ENCODE measurements around the gene USP31. TPM values are rescaled to one million over a fixed set of nuclear protein-coding genes. Genes with fewer than 3 reads are reported as not detected.

The USP31 gene
- total and polyA plus RNA-seq, 2 donors from 2014 or later = 3.5 to 19.7 TPM

GRCh38 chr16:23134274-23134673, 15.0 kb downstream of the USP31 start:
- intact Hi-C loops (cut with DNase I) = no loop called here
- H3K4me3 ChIP-seq (ENCODE audit: low read length in 3 of 3) = no peak overlapping the region
- FAIRE-seq = no peak
- H3K36me3 ChIP-seq (ENCODE audit: control insufficient read depth in 2 of 3, insufficient read depth in 3 of 3, low read length in 3 of 3) = no peaks in the 10 kb centered on the region
- H3K27me3 ChIP-seq (ENCODE audit: control insufficient read depth, insufficient read depth, low read length) = no peaks in the 10 kb centered on the region
- H3K9me3 ChIP-seq (ENCODE audit: control insufficient read depth in 2 of 3, insufficient read depth in 1 of 3, low read length in 3 of 3) = peaks cover 0 to 4% (median 0%) of the 10 kb centered on the region in 3 donors
- H3K9ac ChIP-seq (ENCODE audit: low read length in 3 of 3) = no peak overlapping the region
- TF ChIP-seq CTCF (IDR thresholded peaks at IDR 0.05; ENCODE audit: borderline replicate concordance, extremely low read depth, insufficient read depth) = no peak
- peaks cover 3 to 12% (median 5%) of the 10 kb centered on the region in 3 donors for H3K4me1 ChIP-seq (ENCODE audit: control insufficient read depth in 2 of 3, insufficient read depth in 2 of 3, low read depth in 1 of 3, low read length in 3 of 3)
- peak in 1 of 5 donors; percentile 41 for DNase-seq
- H3K27ac ChIP-seq (ENCODE audit: low read depth in 2 of 2, low read length in 2 of 2) = no peak overlapping the region

GRCh38 chr16:23132775-23133463, 16.3 kb downstream of the USP31 start:
- Histone ChIP-seq H3K9ac (ENCODE audit: low read length in 3 of 3) (peak overlapping the region in 1 of 3 donors; percentile 18), H3K4me3 (ENCODE audit: low read length in 3 of 3) (peak overlapping the region; percentile 3 to 26 (median 13)), H3K27me3 (ENCODE audit: control insufficient read depth, insufficient read depth, low read length) (no peaks in the 10 kb centered on the region), H3K9me3 (ENCODE audit: control insufficient read depth in 2 of 3, insufficient read depth in 1 of 3, low read length in 3 of 3) (peaks cover 0 to 4% (median 0%) of the 10 kb centered on the region in 3 donors), H3K36me3 (ENCODE audit: control insufficient read depth in 2 of 3, insufficient read depth in 3 of 3, low read length in 3 of 3) (no peaks in the 10 kb centered on the region), H3K4me1 (ENCODE audit: control insufficient read depth in 2 of 3, insufficient read depth in 2 of 3, low read depth in 1 of 3, low read length in 3 of 3) (peaks cover 3 to 15% (median 5%) of the 10 kb centered on the region in 3 donors), H3K27ac (ENCODE audit: low read depth in 2 of 2, low read length in 2 of 2) (peak overlapping the region in 1 of 2 donors; percentile 20)
- no peak for TF ChIP-seq CTCF (IDR thresholded peaks at IDR 0.05; ENCODE audit: borderline replicate concordance, extremely low read depth, insufficient read depth)
- FAIRE-seq (no peak), DNase-seq (peak in 2 of 5 donors; percentile 27 to 60)
- intact Hi-C loops (cut with DNase I) = no loop called here

GRCh38 chr16:23131931-23132621, 17.2 kb downstream of the USP31 start:
- peaks cover 3 to 15% (median 5%) of the 10 kb centered on the region in 3 donors for H3K4me1 ChIP-seq (ENCODE audit: control insufficient read depth in 2 of 3, insufficient read depth in 2 of 3, low read depth in 1 of 3, low read length in 3 of 3)
- H3K9ac ChIP-seq (ENCODE audit: low read length in 3 of 3) = no peak overlapping the region
- no peaks in the 10 kb centered on the region for H3K9me3 ChIP-seq (ENCODE audit: control insufficient read depth in 2 of 3, insufficient read depth in 1 of 3, low read length in 3 of 3)
- no peaks in the 10 kb centered on the region for H3K36me3 ChIP-seq (ENCODE audit: control insufficient read depth in 2 of 3, insufficient read depth in 3 of 3, low read length in 3 of 3)
- no peaks in the 10 kb centered on the region for H3K27me3 ChIP-seq (ENCODE audit: control insufficient read depth, insufficient read depth, low read length)
- peak overlapping the region in 1 of 2 donors; percentile 28 for H3K27ac ChIP-seq (ENCODE audit: low read depth in 2 of 2, low read length in 2 of 2)
- intact Hi-C loops (cut with DNase I) = no loop called here
- FAIRE-seq (no peak), DNase-seq (peak in 3 of 5 donors; percentile 37 to 92 (median 65))
- H3K4me3 ChIP-seq (ENCODE audit: low read length in 3 of 3) = no peak overlapping the region
- no peak for TF ChIP-seq CTCF (IDR thresholded peaks at IDR 0.05; ENCODE audit: borderline replicate concordance, extremely low read depth, insufficient read depth)

Measured in kidney (tissue), 14 donors.